Suprapubic skin (tissue), 4 donors: Measurements from ENCODE around the gene ZBTB49. TPM values are rescaled to one million over a fixed set of nuclear protein-coding genes. Genes with fewer than 3 reads are reported as not detected.

Source experiments
- DNase-seq, 2 donors: peaks; one replicate each; pipeline ENCODE4 v3.0.0-alpha.2; 2019; ENCODE audit warnings: low spot score in 2 of 2
- H3K27ac ChIP-seq: fragments of 200-600 bp; sonication (generic); one replicate; pipeline ENCODE4 v1.5.1; 2019
- H3K27me3 ChIP-seq: fragments of 200-600 bp; sonication (generic); one replicate; pipeline ENCODE4 v1.5.1; 2019
- H3K36me3 ChIP-seq: fragments of 200-600 bp; sonication (generic); one replicate; pipeline ENCODE4 v1.5.1; 2019
- H3K4me1 ChIP-seq: fragments of 200-600 bp; sonication (generic); one replicate; pipeline ENCODE4 v1.5.1; 2019
- H3K4me3 ChIP-seq: fragments of 200-600 bp; sonication (generic); one replicate; pipeline ENCODE4 v1.5.1; 2019; ENCODE audit warnings: mild to moderate bottlenecking
- H3K9me3 ChIP-seq: fragments of 200-600 bp; sonication (generic); one replicate; pipeline ENCODE4 v1.5.1; 2019
- CTCF ChIP-seq, 2 donors: fragments of 200-600 bp in 1 of 2; fragments of 450-650 bp in 1 of 2; sonication (generic) in 1 of 2; IDR thresholded peaks; one replicate each; pipeline ENCODE4 v1.5.1; 2016 to 2019; ENCODE audit warnings: antibody characterized with exemption in 2 of 2, mild to moderate bottlenecking in 1 of 2, moderate library complexity in 1 of 2
- EP300 ChIP-seq: sonication (generic); formaldehyde crosslinking; IDR thresholded peaks from one replicate; pipeline ENCODE4 v1.6.1; 2017; ENCODE audit warnings: antibody characterized with exemption
- POLR2A ChIP-seq, 2 donors: fragments of 450-650 bp; IDR thresholded peaks; one replicate each; pipeline ENCODE4 v1.6.1; 2017; ENCODE audit warnings: antibody characterized with exemption in 2 of 2, mild to moderate bottlenecking in 2 of 2, moderate library complexity in 2 of 2
- POLR2AphosphoS5 ChIP-seq, 3 donors: sonication (generic); formaldehyde crosslinking; IDR thresholded peaks; one replicate each; pipeline ENCODE4 v1.6.1; 2017; ENCODE audit warnings: antibody characterized with exemption in 3 of 3
- WGBS: methylation state at CpG from one replicate; pipeline ENCODE4 v1.1.5; 2018; 5-methylcytosine and 5-hydroxymethylcytosine counted together
- total RNA-seq, 4 donors: library from RNA; depleted of rRNA; stranded (reverse); fragments of >200 nt; gene quantifications; one replicate each; pipeline ENCODE4 v1.1.0, GENCODE V29; 2016

Gene ZBTB49
- total RNA-seq, 4 donors from 2014 or later = 3.6 to 11.2 (median 7.1) TPM

- H3K4me3 ChIP-seq = no peak overlapping the region
- peaks cover 19% of the 10 kb centered on the region for H3K27me3 ChIP-seq
- H3K9me3 ChIP-seq = no peaks in the 10 kb centered on the region
- H3K4me1 ChIP-seq = no peaks in the 10 kb centered on the region
- no peak overlapping the region for H3K27ac ChIP-seq
- DNase-seq = no peak
- 70% methylated on average over 3 of the region's 3 CpGs for WGBS
- no peaks in the 10 kb centered on the region for H3K36me3 ChIP-seq
- TF ChIP-seq POLR2AphosphoS5 (IDR thresholded peaks at IDR 0.05) = no peak
- TF ChIP-seq EP300 = no peak
- TF ChIP-seq POLR2A (IDR thresholded peaks at IDR 0.05) = no peak
- no peak for TF ChIP-seq CTCF (IDR thresholded peaks at IDR 0.05)
Measured at GRCh38 chr4:4364061-4364460, 74.0 kb downstream of the ZBTB49 start.

GRCh38 chr4:4364486-4365208 lies 74.6 kb downstream of the ZBTB49 start:
- H3K4me1 ChIP-seq = no peaks in the 10 kb centered on the region
- DNase-seq = no peak
- 73% methylated on average over 9 of the region's 9 CpGs for WGBS

GRCh38 chr4:4368809-4369580 lies 78.9 kb downstream of the ZBTB49 start:
- no peak overlapping the region for H3K4me3 ChIP-seq
- H3K4me1 ChIP-seq = no peaks in the 10 kb centered on the region
- peaks cover 9% of the 10 kb centered on the region for H3K27me3 ChIP-seq
- no peaks in the 10 kb centered on the region for H3K36me3 ChIP-seq
- DNase-seq = no peak
- 69% methylated on average over 11 of the region's 11 CpGs for WGBS
- no peak overlapping the region for H3K27ac ChIP-seq
- H3K9me3 ChIP-seq = no peaks in the 10 kb centered on the region
- TF ChIP-seq POLR2AphosphoS5 (IDR thresholded peaks at IDR 0.05) (no peak), CTCF (IDR thresholded peaks at IDR 0.05) (no peak), EP300 (no peak), POLR2A (IDR thresholded peaks at IDR 0.05) (no peak)

More at GRCh38 chr4:4364486-4365208, 74.6 kb downstream of the ZBTB49 start:
- TF ChIP-seq POLR2A (IDR thresholded peaks at IDR 0.05) (no peak), EP300 (no peak), CTCF (IDR thresholded peaks at IDR 0.05) (no peak), POLR2AphosphoS5 (IDR thresholded peaks at IDR 0.05) (no peak)
- no peaks in the 10 kb centered on the region for H3K36me3 ChIP-seq
- H3K9me3 ChIP-seq = no peaks in the 10 kb centered on the region
- H3K27me3 ChIP-seq = peaks cover 19% of the 10 kb centered on the region
- H3K4me3 ChIP-seq = no peak overlapping the region
- no peak overlapping the region for H3K27ac ChIP-seq

Other genes starting within 250 kb of the ZBTB49 start
- under 1 TPM in 1 of 4 donors, not detected in 3; 0.72 TPM for gene OTOP1, start 63.3 kb upstream of the ZBTB49 start, total RNA-seq
- gene TMEM128, start 42.0 kb upstream of the ZBTB49 start, total RNA-seq = 10 to 100 TPM; 12.6 to 19.5 (median 17.1) TPM
- 10 to 100 TPM in 3 of 4 donors, 1 to 10 TPM in 1; 7.9 to 12.8 (median 10.7) TPM for gene LYAR, start 97 bp upstream of the ZBTB49 start, total RNA-seq
- 100 to 1,000 TPM in 3 of 4 donors, 10 to 100 TPM in 1; 42.2 to 157 (median 114) TPM for gene NSG1, start 96.9 kb downstream of the ZBTB49 start, total RNA-seq